Measurements from ENCODE around the gene FHIT.

Gene FHIT

DNA sequence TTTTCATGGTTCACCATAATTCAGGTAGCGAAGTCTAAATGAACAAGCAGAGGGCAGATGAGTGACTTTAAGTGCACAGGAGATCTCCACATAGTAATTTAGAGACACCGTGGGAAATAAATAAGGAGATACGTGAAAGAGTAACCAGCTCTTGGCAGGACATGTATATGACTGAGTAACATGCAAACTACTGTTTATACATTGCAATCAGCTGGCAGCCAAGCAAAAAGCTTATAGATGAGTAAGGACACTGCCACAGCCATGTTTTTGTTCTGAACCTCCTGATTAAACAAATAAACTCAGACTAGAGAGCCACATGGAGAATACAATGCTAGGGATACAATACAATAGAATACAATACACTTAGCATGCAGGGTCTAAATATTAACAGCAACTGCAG, 252.4 kb downstream of the FHIT start:
- H3K27me3 ChIP-seq (ENCODE audit: control insufficient read depth, low read length) = no peaks in the 10 kb centered on the region
- no peaks in the 10 kb centered on the region for H3F3A ChIP-seq (ENCODE audit: control insufficient read depth, insufficient read depth)
- H4K20me1 ChIP-seq (ENCODE audit: control insufficient read depth, insufficient read depth, low read depth, low read length) = no peaks in the 10 kb centered on the region
- TF ChIP-seq, protein P1, sequence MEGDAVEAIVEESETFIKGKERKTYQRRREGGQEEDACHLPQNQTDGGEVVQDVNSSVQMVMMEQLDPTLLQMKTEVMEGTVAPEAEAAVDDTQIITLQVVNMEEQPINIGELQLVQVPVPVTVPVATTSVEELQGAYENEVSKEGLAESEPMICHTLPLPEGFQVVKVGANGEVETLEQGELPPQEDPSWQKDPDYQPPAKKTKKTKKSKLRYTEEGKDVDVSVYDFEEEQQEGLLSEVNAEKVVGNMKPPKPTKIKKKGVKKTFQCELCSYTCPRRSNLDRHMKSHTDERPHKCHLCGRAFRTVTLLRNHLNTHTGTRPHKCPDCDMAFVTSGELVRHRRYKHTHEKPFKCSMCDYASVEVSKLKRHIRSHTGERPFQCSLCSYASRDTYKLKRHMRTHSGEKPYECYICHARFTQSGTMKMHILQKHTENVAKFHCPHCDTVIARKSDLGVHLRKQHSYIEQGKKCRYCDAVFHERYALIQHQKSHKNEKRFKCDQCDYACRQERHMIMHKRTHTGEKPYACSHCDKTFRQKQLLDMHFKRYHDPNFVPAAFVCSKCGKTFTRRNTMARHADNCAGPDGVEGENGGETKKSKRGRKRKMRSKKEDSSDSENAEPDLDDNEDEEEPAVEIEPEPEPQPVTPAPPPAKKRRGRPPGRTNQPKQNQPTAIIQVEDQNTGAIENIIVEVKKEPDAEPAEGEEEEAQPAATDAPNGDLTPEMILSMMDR (IDR thresholded peaks at IDR 0.05; ENCODE audit: low read depth, low read length, poor library complexity, severe bottlenecking) = no peak
- TF ChIP-seq EZH2phosphoT487 (IDR thresholded peaks at IDR 0.05; ENCODE audit: borderline replicate concordance, low read length) = no peak
- no peaks in the 10 kb centered on the region for H3K79me2 ChIP-seq (ENCODE audit: control insufficient read depth, low read length)
- no peaks in the 10 kb centered on the region for H3K9me3 ChIP-seq (ENCODE audit: control insufficient read depth, insufficient read depth, low read length)
- no peak overlapping the region for H3K27ac ChIP-seq (ENCODE audit: low read depth, low read length)
- H3K36me3 ChIP-seq (ENCODE audit: control insufficient read depth, low read length) = no peaks in the 10 kb centered on the region
- no peaks in the 10 kb centered on the region for H3K9me2 ChIP-seq (replicated peaks; ENCODE audit: control insufficient read depth, low read length)
- H3K4me2 ChIP-seq (ENCODE audit: low read length) = no peak overlapping the region
- no peaks in the 10 kb centered on the region for H3K4me1 ChIP-seq (ENCODE audit: control insufficient read depth, low read length)
- H3K4me3 ChIP-seq (ENCODE audit: low read length) = no peak overlapping the region

DNA sequence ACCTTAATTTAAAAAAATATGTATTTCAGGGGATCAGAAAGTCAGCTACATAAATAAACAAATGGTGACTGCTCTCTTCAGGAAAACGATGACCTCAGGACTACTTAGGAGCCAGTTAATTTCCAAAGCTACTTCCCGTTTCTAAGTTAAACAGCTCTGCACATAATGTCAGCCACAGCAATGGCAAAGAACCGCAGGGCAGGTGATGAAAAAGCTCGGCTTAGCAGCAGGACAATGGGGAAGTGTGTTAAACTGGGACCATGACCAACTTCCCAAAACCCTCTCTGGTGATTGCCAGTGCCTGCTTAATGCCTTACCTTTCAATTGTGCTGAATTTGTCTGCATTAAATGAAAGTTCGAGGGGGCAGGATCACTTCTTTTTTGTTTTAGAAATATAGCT, 258.9 kb downstream of the FHIT start:
- no peaks in the 10 kb centered on the region for H3K4me1 ChIP-seq (ENCODE audit: control insufficient read depth, low read length)
- no peak for TF ChIP-seq EZH2phosphoT487 (IDR thresholded peaks at IDR 0.05; ENCODE audit: borderline replicate concordance, low read length)
- TF ChIP-seq, protein P1 (IDR thresholded peaks at IDR 0.05; ENCODE audit: low read depth, low read length, poor library complexity, severe bottlenecking) = no peak
- H3K4me3 ChIP-seq (ENCODE audit: low read length) = no peak overlapping the region
- no peaks in the 10 kb centered on the region for H4K20me1 ChIP-seq (ENCODE audit: control insufficient read depth, insufficient read depth, low read depth, low read length)
- no peaks in the 10 kb centered on the region for H3K9me2 ChIP-seq (replicated peaks; ENCODE audit: control insufficient read depth, low read length)
- no peak overlapping the region for H3K27ac ChIP-seq (ENCODE audit: low read depth, low read length)
- no peaks in the 10 kb centered on the region for H3K36me3 ChIP-seq (ENCODE audit: control insufficient read depth, low read length)
- no peaks in the 10 kb centered on the region for H3K27me3 ChIP-seq (ENCODE audit: control insufficient read depth, low read length)
- no peaks in the 10 kb centered on the region for H3F3A ChIP-seq (ENCODE audit: control insufficient read depth, insufficient read depth)
- no peak overlapping the region for H3K4me2 ChIP-seq (ENCODE audit: low read length)
- no peaks in the 10 kb centered on the region for H3K9me3 ChIP-seq (ENCODE audit: control insufficient read depth, insufficient read depth, low read length)
- H3K79me2 ChIP-seq (ENCODE audit: control insufficient read depth, low read length) = no peaks in the 10 kb centered on the region

DNA sequence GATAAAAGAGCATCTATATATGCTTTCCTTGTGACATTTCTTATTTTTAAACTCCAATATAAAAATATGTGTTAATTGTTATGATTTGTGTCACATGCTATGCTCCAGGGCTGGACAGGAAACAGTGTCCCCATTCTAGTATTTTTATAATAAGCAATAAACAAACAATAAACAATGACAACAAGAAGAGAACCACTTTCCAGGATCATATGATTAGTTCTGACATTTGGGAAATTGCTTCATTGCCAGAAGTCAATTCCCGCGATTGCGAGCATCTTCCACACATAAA, 260.9 kb downstream of the FHIT start:
- Histone ChIP-seq H3K4me1 (ENCODE audit: control insufficient read depth, low read length) (no peaks in the 10 kb centered on the region), H3K36me3 (ENCODE audit: control insufficient read depth, low read length) (no peaks in the 10 kb centered on the region), H3K4me3 (ENCODE audit: low read length) (no peak overlapping the region), H3K27me3 (ENCODE audit: control insufficient read depth, low read length) (no peaks in the 10 kb centered on the region), H3K4me2 (ENCODE audit: low read length) (no peak overlapping the region), H3K27ac (ENCODE audit: low read depth, low read length) (no peak overlapping the region), H3K9me3 (ENCODE audit: control insufficient read depth, insufficient read depth, low read length) (no peaks in the 10 kb centered on the region), H3K9me2 (replicated peaks; ENCODE audit: control insufficient read depth, low read length) (no peaks in the 10 kb centered on the region), H3K79me2 (ENCODE audit: control insufficient read depth, low read length) (no peaks in the 10 kb centered on the region), H4K20me1 (ENCODE audit: control insufficient read depth, insufficient read depth, low read depth, low read length) (no peaks in the 10 kb centered on the region), H3F3A (ENCODE audit: control insufficient read depth, insufficient read depth) (no peaks in the 10 kb centered on the region)
- TF ChIP-seq EZH2phosphoT487 (IDR thresholded peaks at IDR 0.05; ENCODE audit: borderline replicate concordance, low read length) = no peak
- TF ChIP-seq, protein P1 (IDR thresholded peaks at IDR 0.05; ENCODE audit: low read depth, low read length, poor library complexity, severe bottlenecking) = no peak
